Suprapubic skin (tissue), 3 donors: ENCODE data around the gene OLFML2A.

Source experiments
- CTCF ChIP-seq, 2 donors: fragments of 200-600 bp in 1 of 2; fragments of 450-650 bp in 1 of 2; sonication (generic) in 1 of 2; IDR thresholded peaks; one replicate each; pipeline ENCODE4 v1.5.1; 2016 to 2019; ENCODE audit warnings: antibody characterized with exemption in 2 of 2, mild to moderate bottlenecking in 1 of 2, moderate library complexity in 1 of 2
- POLR2A ChIP-seq, 2 donors: fragments of 450-650 bp; IDR thresholded peaks; one replicate each; pipeline ENCODE4 v1.6.1; 2017; ENCODE audit warnings: antibody characterized with exemption in 2 of 2, mild to moderate bottlenecking in 2 of 2, moderate library complexity in 2 of 2

GRCh38 chr9:124794902-124795491 is 18.1 kb downstream of the OLFML2A start:
- TF ChIP-seq POLR2A (IDR thresholded peaks at IDR 0.05), result no peak
- no peak for TF ChIP-seq CTCF (IDR thresholded peaks at IDR 0.05)
